ENCODE data around the gene ZBTB22.
A peak's percentile ranks its signal among the peaks of the same experiment; 100 is the strongest.
"Not testable (repeated sequence)": the region's sequence is repeated elsewhere in the genome, so short reads cannot be mapped to it uniquely, and the experiment has no call there.

The ZBTB22 gene

GRCh38 chr6:33317669-33318425, at the start of gene ZBTB22:
TSS of gene ZBTB22 (minus strand) at chr6:33317744. CDS start at chr6:33316916, 828 bp downstream.
- DNase-seq (ENCODE audit: low read depth in 1 of 2, low spot score in 1 of 2), result peak; percentile 88 to 89

GRCh38 chr6:33367009-33367714, 49.6 kb upstream of the ZBTB22 start:
- DNase-seq (ENCODE audit: low read depth in 1 of 2, low spot score in 1 of 2), result no peak

- DNase-seq (ENCODE audit: low read depth in 1 of 2, low spot score in 1 of 2), result not testable (repeated sequence)
Measured at GRCh38 chr6:33365206-33365971, 47.8 kb upstream of the ZBTB22 start.

GRCh38 chr6:33364475-33365205, 47.1 kb upstream of the ZBTB22 start:
- not testable (repeated sequence) for DNase-seq (ENCODE audit: low read depth in 1 of 2, low spot score in 1 of 2)

GRCh38 chr6:33363486-33363885, 45.9 kb upstream of the ZBTB22 start:
- DNase-seq (ENCODE audit: low read depth in 1 of 2, low spot score in 1 of 2), result not testable (repeated sequence)

- no peak for DNase-seq (ENCODE audit: low read depth in 1 of 2, low spot score in 1 of 2)
Measured at GRCh38 chr6:33359331-33359730, 41.8 kb upstream of the ZBTB22 start.

- not testable (repeated sequence) for DNase-seq (ENCODE audit: low read depth in 1 of 2, low spot score in 1 of 2)
Measured at GRCh38 chr6:33357160-33357871, 39.8 kb upstream of the ZBTB22 start.

- no peak for DNase-seq (ENCODE audit: low read depth in 1 of 2, low spot score in 1 of 2)
Measured at GRCh38 chr6:33356295-33356694, 38.8 kb upstream of the ZBTB22 start.

GRCh38 chr6:33355860-33356259, 38.3 kb upstream of the ZBTB22 start:
- DNase-seq (ENCODE audit: low read depth in 1 of 2, low spot score in 1 of 2), result not testable (repeated sequence)

- DNase-seq (ENCODE audit: low read depth in 1 of 2, low spot score in 1 of 2), result no peak
Measured at GRCh38 chr6:33347816-33348215, 30.3 kb upstream of the ZBTB22 start.

GRCh38 chr6:33346972-33347371, 29.4 kb upstream of the ZBTB22 start:
- not testable (repeated sequence) for DNase-seq (ENCODE audit: low read depth in 1 of 2, low spot score in 1 of 2)

- peak; percentile 23 to 47 for DNase-seq (ENCODE audit: low read depth in 1 of 2, low spot score in 1 of 2)
Measured at GRCh38 chr6:33344701-33345697, 27.5 kb upstream of the ZBTB22 start.

GRCh38 chr6:33343953-33344611, 26.5 kb upstream of the ZBTB22 start:
- DNase-seq (ENCODE audit: low read depth in 1 of 2, low spot score in 1 of 2), result peak; percentile 12 to 32

GRCh38 chr6:33343606-33343952, 26.0 kb upstream of the ZBTB22 start:
- peak in 1 of 2 donors; percentile 11 for DNase-seq (ENCODE audit: low read depth in 1 of 2, low spot score in 1 of 2)

- no peak for DNase-seq (ENCODE audit: low read depth in 1 of 2, low spot score in 1 of 2)
Measured at GRCh38 chr6:33339193-33339592, 21.6 kb upstream of the ZBTB22 start.

- no peak for DNase-seq (ENCODE audit: low read depth in 1 of 2, low spot score in 1 of 2)
Measured at GRCh38 chr6:33336495-33336894, 19.0 kb upstream of the ZBTB22 start.

GRCh38 chr6:33335916-33336315, 18.4 kb upstream of the ZBTB22 start:
- no peak for DNase-seq (ENCODE audit: low read depth in 1 of 2, low spot score in 1 of 2)

GRCh38 chr6:33333666-33334065, 16.1 kb upstream of the ZBTB22 start:
- no peak for DNase-seq (ENCODE audit: low read depth in 1 of 2, low spot score in 1 of 2)

- no peak for DNase-seq (ENCODE audit: low read depth in 1 of 2, low spot score in 1 of 2)
Measured at GRCh38 chr6:33330736-33331135, 13.2 kb upstream of the ZBTB22 start.
